GM20000 (cell line): Measurements from ENCODE around the gene TF.

Experiments used
- DNase-seq: peaks from one replicate; pipeline ENCODE4 v3.0.0; 2012; ENCODE audit warnings: low spot score
- TF ChIP-seq, protein P1 (sequence below): IDR thresholded peaks from 2 replicates; pipeline ENCODE4 v1.5.1; 2012; ENCODE audit warnings: mild to moderate bottlenecking, control low read depth; ENCODE audit errors: extremely low read depth, missing control alignments

The TF gene

DNA sequence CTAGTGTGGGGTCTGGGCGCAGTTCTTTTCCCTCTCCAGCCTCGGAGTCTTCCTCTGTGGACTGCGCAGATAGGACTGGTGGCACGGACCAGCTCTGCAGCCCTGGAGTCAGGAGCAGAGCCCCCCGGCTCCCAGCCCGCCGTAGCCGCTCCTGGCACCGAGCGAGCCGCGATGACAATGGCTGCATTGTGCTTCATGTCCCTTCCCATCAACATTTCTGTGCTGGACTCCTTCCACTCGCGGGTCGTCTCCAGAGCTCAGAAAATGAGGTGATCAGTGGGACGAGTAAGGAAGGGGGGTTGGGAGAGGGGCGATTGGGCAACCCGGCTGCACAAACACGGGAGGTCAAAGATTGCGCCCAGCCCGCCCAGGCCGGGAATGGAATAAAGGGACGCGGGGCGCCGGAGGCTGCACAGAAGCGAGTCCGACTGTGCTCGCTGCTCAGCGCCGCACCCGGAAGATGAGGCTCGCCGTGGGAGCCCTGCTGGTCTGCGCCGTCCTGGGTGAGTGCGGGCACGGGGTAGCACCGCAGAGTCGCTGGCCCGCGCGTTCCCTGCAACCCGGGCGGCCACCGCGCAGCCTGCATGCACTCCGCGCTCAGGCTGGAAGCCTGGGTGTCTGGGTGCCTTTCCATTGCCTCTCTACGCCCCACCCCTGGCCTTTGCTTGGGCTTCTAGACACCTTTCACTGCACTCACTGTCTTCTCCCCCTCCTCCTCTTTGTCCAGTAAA is at the start of gene TF:
TSS of gene TF (plus strand) at position 413 of the 731 bp plus-strand sequence. CDS start at position 461, 48 bp downstream.
- TF ChIP-seq, protein P1, sequence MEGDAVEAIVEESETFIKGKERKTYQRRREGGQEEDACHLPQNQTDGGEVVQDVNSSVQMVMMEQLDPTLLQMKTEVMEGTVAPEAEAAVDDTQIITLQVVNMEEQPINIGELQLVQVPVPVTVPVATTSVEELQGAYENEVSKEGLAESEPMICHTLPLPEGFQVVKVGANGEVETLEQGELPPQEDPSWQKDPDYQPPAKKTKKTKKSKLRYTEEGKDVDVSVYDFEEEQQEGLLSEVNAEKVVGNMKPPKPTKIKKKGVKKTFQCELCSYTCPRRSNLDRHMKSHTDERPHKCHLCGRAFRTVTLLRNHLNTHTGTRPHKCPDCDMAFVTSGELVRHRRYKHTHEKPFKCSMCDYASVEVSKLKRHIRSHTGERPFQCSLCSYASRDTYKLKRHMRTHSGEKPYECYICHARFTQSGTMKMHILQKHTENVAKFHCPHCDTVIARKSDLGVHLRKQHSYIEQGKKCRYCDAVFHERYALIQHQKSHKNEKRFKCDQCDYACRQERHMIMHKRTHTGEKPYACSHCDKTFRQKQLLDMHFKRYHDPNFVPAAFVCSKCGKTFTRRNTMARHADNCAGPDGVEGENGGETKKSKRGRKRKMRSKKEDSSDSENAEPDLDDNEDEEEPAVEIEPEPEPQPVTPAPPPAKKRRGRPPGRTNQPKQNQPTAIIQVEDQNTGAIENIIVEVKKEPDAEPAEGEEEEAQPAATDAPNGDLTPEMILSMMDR = no peak
- no peak for DNase-seq

DNA sequence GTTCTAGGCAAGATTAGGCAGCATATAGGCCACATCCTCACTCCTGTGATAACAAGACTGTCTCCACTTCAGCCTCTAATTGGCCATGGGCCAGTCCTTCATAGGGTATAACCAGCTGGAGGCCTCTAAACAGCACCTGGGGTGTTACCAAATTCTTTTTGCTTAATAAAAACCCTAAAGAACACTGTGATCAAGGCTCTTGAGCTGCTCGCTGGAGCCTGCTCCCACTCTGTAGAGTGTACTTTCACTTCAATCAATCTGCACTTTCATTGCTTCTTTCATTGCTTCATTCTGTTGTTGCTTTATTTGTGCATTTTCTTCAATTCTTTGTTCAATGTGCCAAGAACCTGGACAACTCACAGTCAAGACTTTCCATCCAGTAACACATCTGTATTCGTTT is 48.2 kb upstream of the TF start:
- no peak for DNase-seq
- TF ChIP-seq, protein P1 = no peak

DNA sequence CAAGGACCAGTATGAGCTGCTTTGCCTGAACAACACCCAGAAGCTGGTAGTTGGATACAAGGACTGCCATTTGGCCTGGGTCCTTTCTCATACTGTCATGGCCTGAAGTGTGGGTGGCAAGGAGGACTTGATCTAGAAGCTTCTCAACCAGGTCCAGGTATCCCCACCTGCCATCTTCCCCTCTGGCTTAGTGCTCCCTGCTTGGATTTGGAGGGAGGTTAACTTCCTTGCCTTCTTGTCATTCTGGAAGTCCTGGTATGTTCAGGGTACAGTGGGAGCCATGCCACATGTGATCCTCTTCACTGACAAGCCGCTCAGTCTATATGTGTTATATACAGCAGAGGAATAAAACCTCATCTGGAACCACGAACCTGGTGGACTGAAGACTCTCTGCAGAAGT is 46.7 kb upstream of the TF start:
- no peak for DNase-seq
- TF ChIP-seq, protein P1 = no peak

DNA sequence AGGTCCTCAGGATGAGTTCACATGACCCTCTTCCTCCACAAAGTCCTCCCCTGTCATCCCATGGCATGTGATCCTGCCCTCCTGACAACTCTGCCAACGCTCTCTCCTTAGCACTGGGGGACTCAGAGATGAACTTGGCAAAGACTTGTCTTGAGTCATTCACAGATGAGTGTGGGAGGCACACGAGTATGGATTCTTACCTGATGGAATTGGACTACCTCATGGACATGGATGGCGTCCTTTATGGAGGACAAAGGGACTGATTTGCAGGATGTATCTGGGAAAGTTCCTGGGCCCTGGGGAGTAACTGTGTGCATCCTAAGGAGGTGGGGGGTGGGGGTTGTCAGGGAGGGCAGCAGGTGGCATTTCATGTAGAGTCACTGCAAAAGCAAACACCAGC is 46.3 kb upstream of the TF start:
- TF ChIP-seq, protein P1 = no peak
- DNase-seq = no peak

DNA sequence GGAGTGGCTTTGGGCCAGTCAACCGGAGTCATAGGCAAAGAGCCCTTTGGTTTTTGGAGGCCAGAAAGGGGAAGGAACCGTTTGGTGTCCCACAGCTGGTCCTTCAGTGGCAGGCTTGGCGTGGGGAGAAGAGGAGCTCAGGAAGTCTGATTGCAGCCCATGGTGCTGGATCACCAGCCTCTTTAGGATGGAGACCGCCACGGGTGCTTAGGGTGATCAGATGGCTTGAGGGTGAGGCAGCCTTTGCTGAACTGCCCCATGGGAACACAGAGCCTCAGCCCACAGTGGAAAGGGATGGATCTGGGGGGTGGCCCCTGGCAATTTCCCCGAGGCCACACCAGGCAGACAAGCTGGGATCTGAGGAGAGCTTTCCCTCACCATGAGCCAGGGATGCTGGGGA is 45.8 kb upstream of the TF start:
- DNase-seq = no peak
- TF ChIP-seq, protein P1 = no peak

DNA sequence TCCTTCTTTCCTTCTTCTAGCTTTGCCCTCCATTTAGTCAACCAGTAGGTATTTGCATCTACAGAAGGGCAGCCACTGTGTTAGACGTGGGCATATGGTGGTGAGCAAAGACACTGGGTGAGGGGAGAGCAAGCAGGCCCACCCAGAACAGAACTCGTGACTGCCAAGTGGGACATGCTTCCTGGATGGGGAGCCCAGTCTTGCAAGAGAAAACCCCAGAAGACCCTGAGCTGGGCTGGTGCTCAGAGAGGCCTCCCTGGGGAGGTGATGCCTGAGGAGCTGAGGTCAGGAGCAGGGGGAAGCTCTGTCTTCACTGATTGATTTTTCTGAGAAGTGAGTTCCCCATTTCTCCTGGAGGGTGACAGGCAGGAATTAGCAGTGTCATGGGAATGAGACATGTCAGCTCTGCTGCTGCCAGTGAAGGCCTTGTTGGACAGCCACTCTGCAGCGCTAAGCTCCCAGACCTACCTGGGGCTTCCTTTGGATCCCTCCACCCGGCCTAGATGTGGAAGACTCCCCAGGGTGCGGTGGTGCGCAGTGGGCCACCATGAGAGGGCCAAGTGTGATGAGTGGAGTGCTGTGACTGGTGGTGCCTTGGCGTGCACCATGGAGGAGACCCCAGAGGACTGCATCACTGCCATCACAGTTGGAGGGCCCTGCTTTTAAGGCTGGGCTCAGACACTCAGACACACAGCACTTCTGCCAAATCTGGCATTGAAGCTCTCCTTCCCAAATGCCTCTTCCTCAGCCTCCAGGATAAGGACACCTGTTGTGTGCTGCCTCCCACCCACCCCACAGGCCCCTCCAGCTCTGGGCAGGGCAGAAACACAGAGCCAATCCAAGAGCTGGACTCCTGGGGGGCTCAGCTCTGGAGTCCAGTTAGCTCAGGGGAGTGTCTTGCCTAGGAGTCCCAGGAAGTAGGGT is 44.5 kb upstream of the TF start:
- DNase-seq = no peak
- TF ChIP-seq, protein P1 = no peak

DNA sequence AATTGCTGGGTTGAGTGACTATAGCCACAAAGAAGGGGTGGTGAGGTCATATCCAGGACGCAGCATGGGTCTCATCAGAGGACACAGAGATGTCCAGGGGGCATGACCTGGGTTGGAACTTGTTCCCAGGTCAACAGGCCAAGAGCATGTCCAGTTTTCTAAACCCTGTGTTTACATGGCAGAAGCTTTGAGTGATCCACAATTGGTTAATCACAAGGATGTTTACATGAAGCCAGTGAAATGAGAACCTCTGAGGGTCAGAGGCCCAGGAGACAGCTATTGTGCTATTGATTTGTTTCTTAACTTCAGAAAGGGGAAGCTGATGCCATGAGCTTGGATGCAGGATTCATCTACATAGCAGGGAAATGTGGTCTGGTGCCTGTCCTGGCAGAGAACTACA is 42.3 kb upstream of the TF start:
- TF ChIP-seq, protein P1 = no peak
- no peak for DNase-seq
